ENCODE data around the gene RTP1.

GRCh38 chr3:187215460-187215859, 18.2 kb downstream of the RTP1 start:
- TF ChIP-seq CTCF (IDR thresholded peaks at IDR 0.05 in 2 of 3, conservative IDR thresholded peaks at IDR 0.05 in 1 of 3; ENCODE audit: insufficient read depth in 2 of 3, low read depth in 1 of 3, low read length in 3 of 3), result no peak
- no peak for TF ChIP-seq NR0B1 (IDR thresholded peaks at IDR 0.05; ENCODE audit: partially characterized antibody)
- TF ChIP-seq SMARCC2 (IDR thresholded peaks at IDR 0.05; ENCODE audit: low read depth), result no peak
- no peak for TF ChIP-seq CHD2 (IDR thresholded peaks at IDR 0.05; ENCODE audit: low read depth, low read length)
- TF ChIP-seq GTF3C2 (IDR thresholded peaks at IDR 0.05; ENCODE audit: borderline replicate concordance, extremely low read depth, insufficient read length), result no peak
- TF ChIP-seq CREB5 (CRISPR knock-in tag; IDR thresholded peaks at IDR 0.05), result no peak
- no peak for TF ChIP-seq JUND (IDR thresholded peaks at IDR 0.05; ENCODE audit: borderline replicate concordance, low read depth, low read length)
- TF ChIP-seq JUND (tag; IDR thresholded peaks at IDR 0.05; ENCODE audit: borderline replicate concordance, low read depth, low read length), result no peak
- no peak for TF ChIP-seq RAD21 (CRISPR knock-in tag; conservative IDR thresholded peaks at IDR 0.05 in 1 of 2, IDR thresholded peaks at IDR 0.05 in 1 of 2)
- TF ChIP-seq ZNF740 (CRISPR knock-in tag; IDR thresholded peaks at IDR 0.05), result no peak
- no peak for TF ChIP-seq ZNF740 (tag; IDR thresholded peaks at IDR 0.05)
- no peak for TF ChIP-seq IRF1 (CRISPR knock-in tag; IDR thresholded peaks at IDR 0.05; ENCODE audit: borderline replicate concordance)
